Endothelial cell of umbilical vein (primary cell): ENCODE data around the gene CNDP1. TPM values are rescaled to one million over a fixed set of nuclear protein-coding genes. Genes with fewer than 3 reads are reported as not detected.

Source experiments
- BruUV-seq: library from RNA; stranded (reverse); fragments of 400-500 nt; replicated peaks from 2 replicates; lab custom pipeline; 2021; lab: Mats Ljungman, UMichigan
- CTCF ChIA-PET: fragments of 300-600, 350-600 bp; sonication (Branson Sonifier 250); formaldehyde crosslinking; loops from one replicate; lab custom pipeline; 2021; ENCODE audit warnings: antibody characterized with exemption, inconsistent platforms; lab: Charles Lee
- POLR2A ChIA-PET: fragments of 300-600, 350-600 bp; sonication (Branson Sonifier 250); formaldehyde crosslinking; loops from one replicate; lab custom pipeline; 2021; ENCODE audit warnings: antibody characterized with exemption, inconsistent platforms; lab: Charles Lee
- DNase-seq: peaks from one replicate; pipeline ENCODE4 v3.0.0-alpha.2; 2011; ENCODE audit warnings: low read depth, low spot score
- FAIRE-seq: peaks from 2 replicates; lab custom pipeline; 2011; peaks lifted over from hg19 to GRCh38; lab: Jason Lieb, UNC
- H2AFZ ChIP-seq: 2 replicates; pipeline ENCODE4 v1.6.0; 2012; ENCODE audit warnings: low read depth, low read length, control low read depth, inconsistent platforms
- H3K27ac ChIP-seq: 2 replicates; pipeline ENCODE4 v1.5.1; 2011; ENCODE audit warnings: low read depth, mild to moderate bottlenecking, control low read depth, low read length, moderate library complexity; ENCODE audit not compliant: insufficient read depth
- H3K27me3 ChIP-seq, 2 experiments: 2 replicates each; pipeline versions ENCODE4 v1.6.0 to v1.6.1; 2011; ENCODE audit warnings: low read length in 2 of 2, mixed read lengths in 1 of 2; ENCODE audit not compliant: control insufficient read depth in 2 of 2, insufficient read depth in 2 of 2
- H3K36me3 ChIP-seq, 2 experiments: 2 replicates in 1 of 2; 3 replicates in 1 of 2; pipeline ENCODE4 v1.5.1; 2011; ENCODE audit warnings: low read length in 2 of 2, mild to moderate bottlenecking in 1 of 2, moderate library complexity in 1 of 2; ENCODE audit not compliant: control insufficient read depth in 2 of 2, insufficient read depth in 2 of 2; ENCODE audit errors: extremely low read depth in 1 of 2
- H3K4me1 ChIP-seq: 3 replicates; pipeline ENCODE4 v1.5.1; 2011; ENCODE audit warnings: mild to moderate bottlenecking, low read length; ENCODE audit not compliant: control insufficient read depth, insufficient read depth; ENCODE audit errors: extremely low read depth
- H3K4me2 ChIP-seq: 2 replicates; pipeline ENCODE4 v1.6.1; 2011; ENCODE audit warnings: low read length, control low read depth, mixed read lengths; ENCODE audit not compliant: insufficient read depth
- H3K4me3 ChIP-seq, 3 experiments: fragments of 200-600 bp in 1 of 3; sonication (generic), shearing (Covaris generic) in 1 of 3; replicated peaks in 1 of 3; 2 replicates each; pipeline ENCODE4 v1.5.1; 2011 to 2016; ENCODE audit warnings: control low read depth in 3 of 3, low read length in 3 of 3, mild to moderate bottlenecking in 2 of 3, inconsistent platforms in 1 of 3, low read depth in 1 of 3, moderate library complexity in 1 of 3; ENCODE audit not compliant: insufficient read depth in 1 of 3
- H3K79me2 ChIP-seq: 2 replicates; pipeline ENCODE4 v1.6.0; 2012; ENCODE audit warnings: low read length, inconsistent platforms; ENCODE audit not compliant: control insufficient read depth, insufficient read depth
- H3K9ac ChIP-seq: replicated peaks from 2 replicates; pipeline ENCODE3; 2011; ENCODE audit warnings: low read length, control low read depth; ENCODE audit not compliant: insufficient read depth; ENCODE audit errors: extremely low read depth
- H3K9me1 ChIP-seq: replicated peaks from 3 replicates; pipeline ENCODE4 v1.6.0; 2011; ENCODE audit warnings: mild to moderate bottlenecking, low read length; ENCODE audit not compliant: control insufficient read depth, insufficient read depth; ENCODE audit errors: extremely low read depth
- H3K9me3 ChIP-seq: replicated peaks from 2 replicates; pipeline ENCODE4 v1.5.1; 2012; ENCODE audit warnings: low read length, inconsistent platforms; ENCODE audit not compliant: control insufficient read depth, insufficient read depth
- H4K20me1 ChIP-seq: replicated peaks from 2 replicates; pipeline ENCODE3; 2011; ENCODE audit warnings: mild to moderate bottlenecking, low read length; ENCODE audit not compliant: control insufficient read depth, insufficient read depth; ENCODE audit errors: extremely low read depth
- CTCF ChIP-seq, 2 donors: IDR thresholded peaks; 1 replicate in 1 of 2; 2 replicates in 1 of 2; pipeline ENCODE4 v1.5.1; 2011; ENCODE audit warnings: low read length in 2 of 2, mild to moderate bottlenecking in 2 of 2, moderate library complexity in 2 of 2, control low read depth in 1 of 2, inconsistent platforms in 1 of 2, low read depth in 1 of 2; ENCODE audit not compliant: insufficient read depth in 1 of 2; ENCODE audit errors: extremely low read depth in 1 of 2
- EZH2 ChIP-seq: IDR thresholded peaks from 2 replicates; pipeline ENCODE4 v1.6.1; 2012; ENCODE audit warnings: borderline replicate concordance, low read depth, mild to moderate bottlenecking, moderate library complexity, low read length, inconsistent platforms; ENCODE audit not compliant: severe bottlenecking
- FOS ChIP-seq: IDR thresholded peaks from 2 replicates; pipeline ENCODE4 v1.6.1; 2011; ENCODE audit warnings: mild to moderate bottlenecking, low read length, moderate library complexity, borderline replicate concordance; ENCODE audit not compliant: insufficient read depth
- GATA2 ChIP-seq: IDR thresholded peaks from 2 replicates; pipeline ENCODE4 v1.7.0; 2011; ENCODE audit warnings: low read depth, mild to moderate bottlenecking, moderate library complexity, mixed read lengths, low read length; ENCODE audit not compliant: insufficient read length, insufficient read depth
- JUN ChIP-seq: IDR thresholded peaks from 2 replicates; pipeline ENCODE4 v1.6.1; 2011; ENCODE audit warnings: borderline replicate concordance, low read depth; ENCODE audit not compliant: insufficient read length, insufficient read depth
- MYC ChIP-seq: IDR thresholded peaks from one replicate; pipeline ENCODE4 v1.6.1; 2011; ENCODE audit warnings: mild to moderate bottlenecking, low read depth, low read length
- POLR2A ChIP-seq: IDR thresholded peaks from 2 replicates; pipeline ENCODE4 v1.6.1; 2012; ENCODE audit warnings: low read depth, mild to moderate bottlenecking, control low read depth, low read length
- POLR2AphosphoS5 ChIP-seq: IDR thresholded peaks from 2 replicates; pipeline ENCODE4 v1.6.1; 2012; ENCODE audit warnings: low read depth, mild to moderate bottlenecking, control low read depth, low read length, moderate library complexity; ENCODE audit not compliant: insufficient read depth
- dilution Hi-C: fragments of 300-500 bp; cut with MboI; formaldehyde crosslinking; loops from one replicate; pipeline ENCODE4 v1.15.0; 2019; ENCODE audit warnings: low sequenced_read_pairs; ENCODE audit not compliant: extremely low pct_ligation_motif_present
- intact Hi-C: fragments of 100-400 bp; cut with micrococcal nuclease; formaldehyde crosslinking; loops from one replicate; pipeline ENCODE4 v1.10.0; 2022
- polyA plus RNA-seq, 4 experiments: library from polyadenylated mRNA; depleted of rRNA in 3 of 4; stranded (reverse) in 3 of 4; unstranded in 1 of 4; fragments of >200 nt; gene quantifications; 2 replicates each; pipeline versions ENCODE4 v1.2.1 to v1.2.3, GENCODE V29; 2011 to 2012; ENCODE audit warnings: missing spikeins in 1 of 4
- total RNA-seq: library from RNA; stranded (reverse); gene quantifications from 2 replicates; pipeline ENCODE4 v1.2.3, GENCODE V29; 2021
- TF ChIP-seq, protein P1 (sequence below): IDR thresholded peaks from 2 replicates; pipeline ENCODE4 v1.6.1; 2011; ENCODE audit not compliant: insufficient read depth, insufficient read length

CNDP1 gene
- total and polyA plus RNA-seq, 2 donors (not counting 3 experiments of a cell fraction or from before 2014, with no cell fraction given) = not detected

DNA sequence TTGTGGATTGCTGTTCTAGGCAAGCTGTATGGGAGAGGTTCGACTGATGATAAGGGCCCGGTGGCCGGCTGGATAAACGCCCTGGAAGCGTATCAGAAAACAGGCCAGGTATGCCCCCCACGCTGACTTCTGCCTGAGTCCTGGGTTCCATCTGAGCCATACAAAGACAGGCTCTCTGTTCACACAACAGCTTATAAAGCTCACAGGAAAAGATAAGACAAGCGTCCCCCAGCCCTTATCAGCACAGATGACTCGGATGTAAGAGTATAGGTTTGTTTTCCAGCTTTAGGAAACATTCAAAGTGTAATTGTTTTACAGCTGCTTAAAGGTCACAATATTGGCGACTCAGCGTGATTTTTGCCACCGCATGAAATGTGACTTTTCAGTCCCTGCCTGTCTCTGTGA is 25.5 kb upstream of the CNDP1 start:
- Histone ChIP-seq H3K36me3 (peaks cover 10 to 33% of the 10 kb centered on the region in 2 experiments), H3K4me3 (no peak overlapping the region), H3K27ac (no peak overlapping the region), H3K27me3 (no peaks in the 10 kb centered on the region), H3K79me2 (no peaks in the 10 kb centered on the region), H3K4me2 (no peak overlapping the region), H3K9me1 (no peaks in the 10 kb centered on the region), H3K9me3 (no peaks in the 10 kb centered on the region), H4K20me1 (no peaks in the 10 kb centered on the region), H3K4me1 (no peaks in the 10 kb centered on the region), H2AFZ (no peak overlapping the region), H3K9ac (no peak overlapping the region)
- ChIA-PET POLR2A (no interaction called here), CTCF (no interaction called here)
- dilution Hi-C loops = no loop called here
- no peak for FAIRE-seq
- no peak for DNase-seq
- TF ChIP-seq FOS = no peak
- no peak for TF ChIP-seq POLR2A
- no peak for TF ChIP-seq EZH2
- TF ChIP-seq GATA2 = no peak
- TF ChIP-seq JUN = no peak
- no peak for TF ChIP-seq MYC
- TF ChIP-seq CTCF (IDR thresholded peaks at IDR 0.05; ENCODE audit: extremely low read depth in 1 of 2, insufficient read depth in 1 of 2, low read depth in 1 of 2, low read length in 2 of 2) = no peak
- TF ChIP-seq POLR2AphosphoS5 = no peak
- TF ChIP-seq, protein P1, sequence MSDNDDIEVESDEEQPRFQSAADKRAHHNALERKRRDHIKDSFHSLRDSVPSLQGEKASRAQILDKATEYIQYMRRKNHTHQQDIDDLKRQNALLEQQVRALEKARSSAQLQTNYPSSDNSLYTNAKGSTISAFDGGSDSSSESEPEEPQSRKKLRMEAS = no peak
- intact Hi-C loops = no loop called here
- no TSS peak for BruUV-seq
